Hypothalamus (tissue), 51 donors: ENCODE data around the gene TESK1.
"Not testable (repeated sequence)": the region's sequence is repeated elsewhere in the genome, so short reads cannot be mapped to it uniquely, and the experiment has no call there.

Experiments
- DNase-seq, 51 donors: peaks; one replicate each; lab custom pipeline; 2025; lab: John Stamatoyannopoulos, UW

Gene TESK1

DNA sequence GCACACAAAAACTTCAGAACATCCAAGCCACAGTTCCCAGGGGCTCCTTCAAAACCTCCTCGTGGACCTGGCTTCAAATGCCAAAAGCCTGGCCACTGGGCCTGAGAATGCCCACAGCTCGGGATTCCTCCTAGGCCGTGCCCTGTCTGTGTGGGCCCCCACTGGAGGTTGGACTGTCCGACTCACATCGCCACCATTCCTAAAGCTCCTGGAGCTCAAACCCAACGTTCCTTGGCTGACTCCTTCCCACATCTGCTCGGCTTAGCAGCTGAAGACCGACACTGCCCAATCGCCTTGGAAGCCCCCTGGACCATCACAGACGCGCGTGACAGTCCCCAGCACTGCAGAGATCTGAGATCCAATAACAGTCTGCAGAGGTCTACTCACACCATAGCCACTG lies 38.0 kb downstream of the TESK1 start:
- no peak for DNase-seq

DNA sequence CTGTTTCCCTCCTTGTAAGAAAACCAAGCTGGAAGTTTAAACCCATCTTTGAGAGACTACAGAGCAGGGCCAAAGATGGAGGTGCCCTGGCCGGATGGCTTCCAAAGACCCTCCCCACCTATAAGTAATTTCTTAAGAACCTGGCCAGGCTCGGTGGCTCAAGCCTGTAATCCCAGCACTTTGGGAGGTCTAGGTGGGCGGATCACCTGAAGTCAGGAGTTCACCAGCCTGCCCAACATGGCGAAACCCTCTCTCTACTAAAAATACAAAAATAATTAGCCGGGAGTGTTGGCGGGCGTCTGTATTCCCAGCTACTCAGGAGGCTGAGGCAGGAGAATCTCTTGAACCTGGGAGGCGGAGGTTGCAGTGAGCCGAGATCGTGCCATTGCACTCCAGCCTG lies 40.7 kb downstream of the TESK1 start:
- DNase-seq: not testable (repeated sequence)

DNA sequence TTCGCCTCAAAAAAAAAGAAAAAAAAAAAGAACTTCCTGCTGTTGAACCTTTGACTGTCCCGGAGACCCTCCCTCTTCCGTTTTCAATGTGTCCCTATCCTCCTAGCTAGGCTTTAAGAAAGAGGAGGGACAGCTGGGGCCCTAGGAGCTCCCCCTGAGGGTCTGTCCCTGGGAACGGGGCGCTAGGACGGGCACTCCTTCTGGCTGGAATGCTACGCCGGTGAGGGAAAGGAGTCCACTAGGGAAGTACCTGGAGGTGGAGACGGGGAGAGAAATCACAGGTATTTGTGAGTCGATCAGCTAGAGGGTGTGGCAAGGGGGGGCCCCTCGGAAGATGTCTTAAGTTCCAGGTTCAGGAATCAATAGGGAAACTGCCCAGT lies 41.1 kb downstream of the TESK1 start:
- DNase-seq: peak in 10 of 51 donors; percentile 28 to 58 (median 42)

DNA sequence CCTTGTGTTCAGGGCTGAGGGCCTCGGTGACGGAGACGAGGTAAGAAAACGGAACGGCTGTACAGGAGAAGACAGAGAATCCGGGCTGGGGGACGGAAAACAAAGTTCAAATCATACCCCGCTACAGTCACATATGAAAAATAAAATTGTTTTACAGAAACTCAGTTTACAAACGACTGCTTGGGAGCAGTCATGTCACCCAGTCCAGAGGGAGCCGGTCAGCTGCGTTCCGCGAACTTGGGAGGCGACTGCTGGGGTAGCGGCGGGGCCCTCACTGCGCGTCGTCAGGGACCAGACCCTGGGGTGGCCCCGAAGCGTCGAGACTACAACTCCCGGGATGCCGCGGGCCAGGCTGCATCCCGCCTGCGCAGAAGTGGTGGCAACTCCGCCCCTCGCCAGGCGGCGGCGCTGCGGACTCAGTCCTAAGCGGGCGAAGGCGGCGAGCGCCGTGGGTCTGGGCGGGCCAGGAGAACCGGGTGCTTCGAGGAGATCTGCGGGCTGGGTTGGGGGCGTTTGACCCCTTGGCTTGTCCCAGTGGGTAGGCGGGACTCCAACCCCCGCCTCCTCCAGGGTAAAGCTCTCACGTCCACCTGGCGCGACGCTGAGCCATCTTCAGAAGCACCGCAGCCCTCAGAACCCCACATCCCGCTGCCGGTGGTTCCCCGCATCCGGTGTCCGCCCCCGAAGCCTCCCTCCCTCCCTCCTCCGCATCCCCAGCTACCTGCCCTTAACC lies 41.6 kb downstream of the TESK1 start:
- peak; percentile 47 to 94 (median 82) for DNase-seq

DNA sequence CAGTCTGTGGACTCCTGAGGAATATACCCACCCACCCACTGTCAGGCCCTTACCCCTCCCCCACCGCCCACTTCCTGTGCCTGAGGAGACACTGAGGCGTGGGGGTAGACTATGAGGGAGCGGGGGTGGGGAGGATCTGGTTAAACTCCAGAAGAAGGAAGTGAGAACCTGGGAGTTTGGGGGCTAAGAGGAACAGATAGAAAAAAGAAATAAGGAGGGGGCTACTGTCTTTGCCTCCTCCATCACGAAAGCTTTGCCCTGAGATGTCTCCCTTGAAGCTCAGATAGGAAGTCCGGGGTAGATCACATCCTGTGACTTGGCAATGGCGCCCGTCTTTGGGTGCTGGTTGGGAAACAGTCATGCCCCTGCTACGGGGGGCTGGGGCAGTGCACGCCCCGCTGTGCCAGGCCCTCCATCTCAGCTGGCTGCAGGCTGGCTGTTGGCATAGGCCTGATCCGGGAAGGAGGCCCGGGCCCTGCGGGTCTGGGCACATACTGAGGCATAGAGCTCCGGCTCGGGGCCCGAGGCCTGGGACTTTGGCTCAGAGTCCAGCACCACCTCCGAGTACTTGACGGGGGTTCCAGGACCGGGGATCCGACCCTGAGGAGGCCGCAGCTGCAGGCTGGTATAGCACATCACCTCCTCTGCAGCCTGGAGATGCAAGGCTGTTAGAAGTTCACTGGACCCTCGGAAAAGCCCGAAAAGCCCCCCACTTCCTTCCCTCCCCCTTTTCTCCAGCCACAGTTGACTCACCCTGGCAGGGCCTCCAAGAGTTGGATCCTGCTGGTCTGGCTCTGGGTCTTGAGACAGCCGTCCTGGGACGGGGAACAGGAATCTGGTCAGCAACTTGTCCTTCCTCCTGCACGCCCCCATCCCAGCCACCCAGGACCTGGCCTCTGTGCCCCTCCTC lies 44.6 kb downstream of the TESK1 start:
- peak in 1 of 51 donors; percentile 8 for DNase-seq

DNA sequence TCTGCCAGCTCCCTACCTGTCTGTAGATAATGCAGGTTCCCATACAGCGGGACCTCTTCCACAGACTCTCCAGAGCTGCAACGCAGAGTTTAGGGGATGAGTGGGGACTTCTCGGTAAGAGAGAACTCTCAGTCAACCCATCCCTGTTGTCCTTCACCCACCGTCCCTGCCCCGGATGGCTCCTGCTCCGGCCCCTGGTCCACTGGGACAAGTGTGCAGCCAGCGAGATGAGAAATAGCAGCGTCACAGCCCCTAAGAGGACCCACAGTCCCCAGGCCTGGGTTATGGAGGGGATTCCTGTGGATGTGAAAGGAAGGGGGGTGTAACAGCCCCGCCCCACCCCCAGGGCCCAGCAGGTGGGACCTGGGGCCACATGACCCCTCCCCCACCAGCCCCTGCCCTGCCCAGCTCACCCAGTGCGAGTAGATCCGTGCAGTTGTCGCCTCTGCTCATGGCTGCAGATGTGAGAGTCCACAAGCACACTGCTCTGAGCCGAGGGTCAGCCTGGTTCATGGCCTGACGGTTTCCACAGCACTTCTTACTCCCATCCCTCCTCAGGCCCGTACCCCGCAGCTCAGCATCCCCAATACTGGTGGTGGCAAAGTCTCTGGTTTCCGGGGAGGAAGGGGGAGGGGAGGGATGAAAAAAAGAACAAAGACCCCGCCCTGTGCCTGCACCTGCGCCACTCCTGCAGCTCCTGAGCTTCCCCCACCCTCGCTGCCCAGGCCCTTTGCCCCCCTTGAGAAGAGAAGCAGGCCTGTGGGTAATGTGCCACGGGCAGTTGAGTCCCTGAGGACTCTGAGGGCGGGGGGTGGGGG lies 45.5 kb downstream of the TESK1 start, which contains the start of gene SIT1:
TSS of gene SIT1 (minus strand) at position 591 of the 818 bp plus-strand sequence. CDS start at position 513, 78 bp downstream.
- DNase-seq: no peak

DNA sequence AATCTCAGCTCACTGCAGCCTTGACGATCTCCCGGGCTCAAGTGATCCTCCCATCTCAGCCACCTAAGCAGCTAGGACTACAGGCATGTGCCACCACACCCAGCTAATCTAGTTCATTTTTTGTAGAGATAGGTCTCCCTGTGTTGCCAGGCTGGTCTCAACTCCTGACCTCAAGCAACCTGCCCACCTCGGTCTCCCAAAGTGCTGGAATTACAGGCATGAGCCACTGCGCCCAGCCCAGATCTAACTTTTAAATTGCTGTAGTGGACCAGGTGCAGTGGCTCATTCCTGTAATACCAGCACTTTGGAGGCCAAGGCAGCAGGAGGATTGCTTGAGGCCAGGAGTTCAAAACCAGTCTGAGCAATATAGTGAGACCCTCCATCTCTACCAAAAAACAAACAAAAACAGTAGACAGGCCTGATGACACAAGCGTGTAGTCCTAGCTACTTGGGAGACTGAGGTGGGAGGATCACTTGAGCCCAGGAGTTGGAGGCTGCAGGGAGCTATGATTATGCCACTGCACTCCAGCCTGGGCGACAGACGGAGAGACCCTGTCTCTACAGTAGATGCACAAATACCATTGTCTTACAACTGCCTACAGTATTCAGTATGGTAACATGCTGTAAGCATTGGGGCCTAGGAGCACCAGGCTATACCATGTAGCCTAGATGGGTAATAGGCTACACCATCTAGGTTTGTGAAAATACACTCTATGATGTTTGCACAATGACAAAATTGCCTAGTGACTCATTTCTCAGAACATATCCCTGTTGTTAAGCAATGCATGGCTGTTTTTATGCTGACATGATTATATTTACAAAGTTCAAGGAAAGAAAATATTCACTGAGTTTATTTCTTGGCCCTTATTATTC lies 47.1 kb downstream of the TESK1 start:
- no peak for DNase-seq

DNA sequence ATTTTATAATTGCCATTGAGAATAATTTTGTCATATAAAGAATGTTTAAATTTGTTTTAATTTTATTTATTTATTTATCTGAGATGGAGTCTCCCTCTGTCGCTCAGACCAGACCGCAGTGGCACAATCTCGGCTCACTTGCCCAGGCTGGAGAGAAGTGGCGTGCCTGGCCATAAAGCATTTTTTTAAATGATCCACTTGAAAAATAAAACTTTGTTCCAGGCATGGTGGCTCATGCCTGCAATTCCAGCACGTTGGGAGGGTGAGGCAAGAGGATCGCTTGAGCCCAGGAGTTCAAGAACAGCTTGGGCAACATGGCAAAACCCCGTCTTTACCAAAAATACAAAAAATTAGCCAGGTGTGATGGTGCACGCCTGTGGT lies 47.8 kb downstream of the TESK1 start:
- DNase-seq: no peak

DNA sequence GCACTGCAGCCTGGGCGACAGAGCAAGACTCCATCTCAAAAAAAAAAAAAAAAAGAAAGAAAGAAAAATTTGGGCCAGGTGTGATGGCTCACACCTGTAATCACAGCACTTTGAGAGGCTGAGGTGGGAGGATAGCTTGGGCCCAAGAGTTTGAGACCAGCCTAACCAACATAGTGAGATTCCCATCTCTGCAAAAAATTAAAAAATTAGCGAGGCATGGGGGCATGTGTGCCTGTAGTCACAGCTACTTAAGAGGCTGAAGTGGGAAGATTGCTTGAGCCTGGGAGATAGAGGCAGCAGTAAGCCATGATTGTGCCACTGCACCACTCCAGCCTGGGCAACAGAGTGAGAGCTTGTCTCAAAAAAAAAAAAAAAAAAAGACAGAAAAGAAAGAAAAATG lies 48.5 kb downstream of the TESK1 start:
- DNase-seq: no peak

DNA sequence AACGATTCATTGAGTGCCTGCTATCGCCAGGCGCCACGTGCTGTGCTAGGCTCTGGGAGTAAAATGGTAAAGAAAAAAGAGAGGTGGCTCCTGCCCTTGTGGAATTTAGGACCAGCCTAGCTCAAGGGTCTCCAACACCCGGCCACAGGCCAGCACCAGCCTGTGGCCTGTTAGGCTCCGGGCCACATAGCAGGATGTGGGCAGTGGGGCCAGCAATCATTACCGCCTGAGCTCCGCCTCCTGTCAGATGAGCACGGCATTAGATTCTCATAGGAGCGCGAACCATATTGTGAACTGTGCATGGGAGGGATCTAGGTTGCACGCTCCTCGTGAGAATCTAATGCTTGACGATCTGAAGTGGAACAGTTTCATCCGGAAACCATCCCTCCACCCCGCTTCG lies 51.3 kb downstream of the TESK1 start:
- DNase-seq: no peak

DNA sequence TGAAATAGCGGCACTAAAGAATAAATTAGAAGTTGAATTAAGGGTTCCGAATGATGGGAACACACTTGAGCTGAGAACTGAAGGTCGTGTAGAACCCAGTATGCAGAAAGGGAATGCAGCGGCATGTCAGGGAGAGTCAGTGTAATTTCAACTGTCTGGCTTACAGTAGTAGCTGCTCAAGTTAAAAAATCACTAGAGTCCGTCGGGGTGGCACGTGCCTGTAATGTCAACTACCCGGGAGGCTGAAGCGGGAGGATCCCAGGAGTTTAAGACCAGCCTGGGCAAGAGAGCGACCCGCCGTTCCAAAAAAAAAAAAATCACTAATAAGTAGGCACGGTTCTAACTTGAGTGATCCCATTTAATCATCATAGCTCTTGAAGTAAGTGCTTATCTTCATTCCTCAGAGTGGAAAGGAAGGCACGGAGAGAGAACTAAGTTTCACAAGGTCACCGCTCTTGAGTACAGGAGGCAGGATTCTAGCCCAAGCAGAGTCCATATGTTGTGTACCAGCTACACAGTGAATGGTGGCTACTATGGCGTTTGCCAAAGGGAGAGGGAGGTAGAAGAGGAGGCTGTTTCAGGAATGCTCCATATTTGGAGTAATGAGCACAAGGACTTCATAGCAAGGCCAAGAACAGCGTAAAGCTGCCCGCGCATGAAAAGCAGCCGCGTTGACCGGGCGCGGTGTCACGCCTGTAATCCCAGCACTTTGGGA lies 51.9 kb downstream of the TESK1 start:
- peak in 2 of 51 donors; percentile 59 to 75 for DNase-seq

DNA sequence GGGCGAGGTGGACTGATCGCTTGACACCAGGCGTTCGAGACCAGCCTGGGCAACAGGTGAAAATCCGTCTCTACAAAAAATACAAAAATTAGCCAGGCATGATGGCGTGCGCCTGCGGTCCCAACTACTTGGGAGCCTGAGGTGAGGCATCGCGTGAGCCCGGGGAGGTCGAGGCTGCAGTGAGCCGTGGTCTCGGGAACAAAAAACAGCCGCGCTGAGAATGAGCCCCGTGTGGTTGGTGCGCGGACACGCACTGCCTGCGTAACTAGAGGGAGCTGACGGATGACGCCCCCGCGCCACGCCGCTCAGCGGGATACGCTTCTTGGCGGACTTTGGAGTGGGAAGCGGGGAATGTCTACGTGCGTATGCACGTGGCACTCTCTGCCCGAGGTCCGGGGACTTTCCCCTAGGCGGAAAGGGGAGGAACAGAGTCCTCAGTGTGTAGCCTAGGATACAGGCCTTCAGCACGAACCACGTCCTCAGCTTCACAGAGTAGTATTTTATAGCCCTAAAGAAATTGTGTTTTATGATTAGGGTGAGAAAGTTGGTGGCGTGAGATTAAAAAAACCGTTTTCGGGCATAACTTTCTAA lies 52.6 kb downstream of the TESK1 start, which contains the start of gene RMRP:
TSS of gene RMRP (minus strand) at position 474 of the 591 bp plus-strand sequence.
- peak; percentile 31 to 99 (median 92) for DNase-seq

DNA sequence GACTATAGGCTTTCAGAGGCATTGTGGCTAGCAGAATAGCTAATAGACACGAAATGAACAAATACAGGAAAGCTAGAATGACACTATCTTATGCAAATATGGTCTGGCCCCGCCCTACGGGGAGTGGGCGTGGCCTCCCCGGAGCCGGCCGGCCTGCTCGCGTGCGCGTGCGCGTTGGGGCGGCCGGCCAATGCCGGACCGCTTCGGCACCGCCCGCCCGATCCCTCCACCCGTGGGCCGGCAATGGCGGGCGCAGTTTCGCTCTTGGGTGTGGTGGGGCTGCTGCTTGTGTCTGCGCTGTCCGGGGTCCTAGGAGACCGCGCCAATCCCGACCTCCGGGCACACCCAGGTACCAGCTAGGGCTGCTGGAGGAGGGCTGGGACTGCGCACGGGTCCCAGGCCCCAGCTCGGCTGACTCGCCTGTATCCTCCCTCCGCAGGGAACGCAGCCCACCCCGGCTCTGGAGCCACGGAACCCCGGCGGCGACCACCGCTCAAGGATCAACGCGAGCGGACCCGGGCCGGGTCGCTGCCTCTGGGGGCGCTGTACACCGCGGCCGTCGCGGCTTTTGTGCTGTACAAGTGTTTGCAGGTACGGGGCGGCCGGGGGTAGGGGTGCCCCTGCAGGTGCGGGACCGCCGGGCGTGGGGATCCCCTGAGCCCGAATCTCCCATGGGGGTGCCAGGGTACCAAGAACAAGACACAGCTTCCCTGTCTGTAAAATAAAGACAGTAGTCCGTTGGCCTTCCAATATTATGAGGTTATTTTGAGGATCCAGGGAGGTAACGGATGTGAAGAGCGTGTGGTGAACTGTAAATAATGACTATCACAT lies 53.3 kb downstream of the TESK1 start, which contains the start of gene CCDC107:
TSS of gene CCDC107 (plus strand) at position 156 of the 831 bp plus-strand sequence. CDS start at position 244, 88 bp downstream.
- peak; percentile 29 to 99 (median 75) for DNase-seq

DNA sequence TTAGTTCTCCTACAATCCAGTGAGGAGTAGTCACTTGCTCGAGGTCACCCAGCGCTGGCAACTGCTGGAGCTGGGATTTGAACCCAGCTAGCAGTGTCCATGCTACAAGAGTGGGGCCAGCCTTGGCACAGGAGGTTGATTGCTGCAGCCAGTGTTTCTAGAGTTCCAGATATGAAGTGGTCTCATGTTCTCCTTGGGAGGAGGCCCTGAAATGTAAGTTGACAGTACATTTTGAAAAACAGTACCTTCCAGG lies 53.8 kb downstream of the TESK1 start:
- DNase-seq: peak in 8 of 51 donors; percentile 13 to 46 (median 20)

DNA sequence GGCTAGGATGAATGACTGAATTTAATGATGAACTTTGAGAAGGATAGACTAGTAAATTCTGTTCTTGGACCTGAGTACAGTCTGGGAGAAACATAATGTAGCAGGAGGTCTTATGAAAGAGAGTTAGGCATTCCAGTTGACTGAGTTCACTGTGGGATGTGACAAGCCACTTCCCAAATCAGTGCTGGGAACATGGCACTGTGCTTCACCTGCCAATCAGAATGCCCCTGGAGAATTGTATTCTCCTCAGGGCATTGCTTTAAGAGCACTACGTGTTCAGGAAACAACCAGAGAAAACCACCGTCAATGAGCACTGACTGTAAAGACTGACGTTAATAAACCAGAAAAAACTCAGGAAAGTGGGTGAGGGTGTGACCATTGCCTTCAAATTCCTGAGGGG lies 54.3 kb downstream of the TESK1 start:
- DNase-seq: no peak
